HG03066 (cell line): ENCODE data around the gene LSM2.

ENCODE experiments used
- ATAC-seq: cut with Tn5 transposase; IDR thresholded peaks from one replicate; pipeline ENCODE4 v1.9.1; 2021; ENCODE audit warnings: low read depth; ENCODE audit not compliant: unreplicated experiment

LSM2 gene

DNA sequence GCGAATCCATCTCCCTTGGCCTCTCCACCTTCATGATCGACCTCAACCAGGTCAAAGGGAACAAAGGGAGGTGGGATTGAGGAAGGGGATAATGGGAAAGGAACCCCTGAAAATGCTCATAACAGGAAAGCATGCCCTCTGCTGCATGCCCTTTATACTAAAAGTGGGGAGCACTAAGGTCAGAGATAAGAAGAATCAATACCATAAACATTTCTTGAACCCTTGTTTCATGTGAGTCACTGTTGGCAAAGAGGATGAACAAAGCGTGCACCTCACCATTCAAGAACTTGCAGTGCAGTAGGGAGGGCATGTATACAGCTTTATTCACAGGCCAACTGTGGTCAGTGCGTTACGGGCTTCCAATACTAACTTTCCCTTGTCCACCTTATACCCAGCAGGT is 46.0 kb downstream of the LSM2 start:
- no peak for ATAC-seq

DNA sequence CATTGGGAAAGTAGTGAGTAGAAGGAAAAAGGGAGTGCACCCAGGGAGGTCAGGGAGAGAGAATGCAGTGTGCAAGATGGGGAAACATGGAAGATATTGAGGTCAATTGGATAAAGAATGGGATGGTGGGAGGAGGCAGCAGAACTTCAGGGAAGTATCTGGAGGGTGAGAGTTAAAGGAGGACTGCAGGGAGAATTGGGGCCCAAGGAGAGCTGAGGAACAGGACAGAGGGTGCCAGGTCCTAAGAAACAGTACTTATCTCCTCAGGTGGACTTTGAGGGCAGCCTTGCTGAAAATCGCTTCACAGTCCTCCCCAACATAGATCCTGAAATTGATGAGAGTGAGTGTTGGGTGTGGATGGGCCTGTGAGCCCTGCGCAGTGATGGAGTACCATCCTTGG is 48.5 kb downstream of the LSM2 start:
- ATAC-seq = no peak

DNA sequence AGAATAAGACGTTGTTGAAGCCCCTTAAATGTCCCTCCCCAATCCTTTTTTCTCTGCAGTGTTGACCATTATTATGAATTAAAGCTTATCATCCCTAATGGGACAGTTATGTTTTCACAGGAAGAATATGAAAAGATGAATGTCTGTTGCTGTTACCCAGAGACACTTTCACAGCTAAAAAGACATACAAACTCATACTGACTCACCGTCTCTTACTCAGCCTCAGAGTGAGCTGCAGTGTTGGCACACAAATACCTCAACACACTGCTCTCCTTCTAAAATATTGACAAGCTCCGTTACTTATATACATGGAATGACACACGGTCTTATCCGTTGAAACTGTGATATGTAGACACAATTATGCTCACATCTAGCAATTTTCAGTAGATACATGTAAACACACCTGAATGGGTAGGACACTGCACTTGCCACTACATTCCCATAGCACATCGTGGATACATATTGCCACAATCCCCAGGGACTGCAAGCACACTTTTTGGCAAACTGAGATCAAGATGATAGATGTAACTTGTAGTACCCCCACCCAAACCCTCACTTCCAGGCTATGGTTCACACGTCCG is 53.9 kb downstream of the LSM2 start:
- no peak for ATAC-seq

DNA sequence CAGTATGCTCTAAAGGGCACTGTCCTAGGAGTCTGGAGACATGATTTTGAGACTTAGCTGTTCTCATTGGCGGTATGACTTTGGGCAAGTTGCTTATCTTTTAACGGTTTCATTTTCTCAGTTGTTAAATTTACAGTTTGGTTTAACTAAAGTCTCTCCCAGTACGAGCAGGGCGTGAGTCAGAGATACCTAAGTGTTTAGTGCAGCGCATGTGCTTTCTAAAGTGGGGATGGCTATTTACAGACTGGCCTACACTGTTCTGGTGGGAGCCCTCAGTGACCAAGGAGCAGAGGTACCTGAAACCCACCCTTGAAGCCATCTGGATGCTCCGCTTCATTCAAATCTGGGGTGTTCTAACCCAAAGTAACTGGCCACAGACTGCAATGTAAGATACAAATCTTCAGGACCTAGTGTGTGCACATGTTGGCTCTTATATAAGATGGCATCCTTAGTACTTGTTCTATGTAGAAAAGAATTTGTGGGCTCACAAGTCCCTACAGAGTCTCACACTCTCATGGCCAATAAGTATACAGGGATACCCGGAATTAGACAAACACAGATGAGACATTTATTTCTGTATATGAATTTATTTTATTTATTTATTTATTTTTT is 56.2 kb downstream of the LSM2 start:
- ATAC-seq = no peak

DNA sequence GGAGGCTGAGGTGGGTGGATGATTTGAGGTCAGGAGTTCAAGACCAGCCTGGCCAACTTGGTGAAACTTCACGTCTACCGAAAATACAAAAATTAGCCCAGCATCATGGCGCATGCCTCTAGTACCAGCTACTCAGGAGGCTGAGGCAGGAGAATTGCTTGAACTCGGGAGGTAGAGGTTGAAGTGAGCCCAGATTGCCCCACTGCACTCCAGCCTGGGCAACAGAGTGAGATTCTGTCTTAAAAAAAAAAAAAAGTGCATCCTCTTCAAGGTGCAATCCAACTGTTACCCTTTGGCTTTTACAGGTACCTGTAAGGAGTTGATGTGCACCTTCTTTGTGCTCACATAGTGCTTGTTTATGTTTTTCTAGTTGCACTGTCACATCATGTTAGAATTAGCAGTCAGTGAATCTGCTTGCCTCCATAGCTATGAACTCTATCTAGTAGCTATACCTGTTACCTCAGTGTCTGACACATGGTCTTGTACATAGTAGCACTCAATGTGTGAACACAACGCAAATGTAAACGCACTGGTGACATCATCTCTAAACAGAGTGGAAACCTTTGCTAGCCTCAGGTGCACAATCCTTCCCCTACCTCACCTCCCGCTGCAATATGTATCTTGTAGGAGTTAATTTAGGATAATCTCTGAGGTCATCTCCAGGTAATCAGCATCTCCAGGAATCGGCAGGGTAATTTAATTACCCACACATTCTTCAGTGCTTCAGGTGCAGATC is 57.3 kb downstream of the LSM2 start:
- ATAC-seq = no peak
